DOHH2 (cell line): ENCODE measurements around the gene PSMC1.
A peak's percentile ranks its signal among the peaks of the same experiment; 100 is the strongest.

Experiments
- CTCF ChIP-seq: fragments of 200-600 bp; sonication (generic); IDR thresholded peaks from one replicate; pipeline ENCODE4 v1.5.1; 2014; ENCODE audit warnings: antibody characterized with exemption, mild to moderate bottlenecking, low read depth, low read length; ENCODE audit not compliant: poor library complexity, severe bottlenecking
- EZH2phosphoT487 ChIP-seq: fragments of 200-600 bp; sonication (generic); IDR thresholded peaks from 2 replicates; pipeline ENCODE4 v1.6.1; 2017; ENCODE audit warnings: borderline replicate concordance, mild to moderate bottlenecking, antibody characterized with exemption, low read length, moderate library complexity, mixed read lengths

GRCh38 chr14:90235179-90235976 is 21.0 kb upstream of the PSMC1 start:
- TF ChIP-seq CTCF (peak; percentile 87), EZH2phosphoT487 (no peak)
